ENCODE data around the gene MAN2A2. TPM values are rescaled to one million over a fixed set of nuclear protein-coding genes. Genes with fewer than 3 reads are reported as not detected.

The MAN2A2 gene
- total RNA-seq, 1 donor from 2014 or later = 8.4 TPM

GRCh38 chr15:90929246-90930019 is 26.3 kb downstream of the MAN2A2 start:
- no peaks in the 10 kb centered on the region for H3K36me3 ChIP-seq (ENCODE audit: control insufficient read depth, insufficient read depth, low read length)
- TF ChIP-seq, protein P1, sequence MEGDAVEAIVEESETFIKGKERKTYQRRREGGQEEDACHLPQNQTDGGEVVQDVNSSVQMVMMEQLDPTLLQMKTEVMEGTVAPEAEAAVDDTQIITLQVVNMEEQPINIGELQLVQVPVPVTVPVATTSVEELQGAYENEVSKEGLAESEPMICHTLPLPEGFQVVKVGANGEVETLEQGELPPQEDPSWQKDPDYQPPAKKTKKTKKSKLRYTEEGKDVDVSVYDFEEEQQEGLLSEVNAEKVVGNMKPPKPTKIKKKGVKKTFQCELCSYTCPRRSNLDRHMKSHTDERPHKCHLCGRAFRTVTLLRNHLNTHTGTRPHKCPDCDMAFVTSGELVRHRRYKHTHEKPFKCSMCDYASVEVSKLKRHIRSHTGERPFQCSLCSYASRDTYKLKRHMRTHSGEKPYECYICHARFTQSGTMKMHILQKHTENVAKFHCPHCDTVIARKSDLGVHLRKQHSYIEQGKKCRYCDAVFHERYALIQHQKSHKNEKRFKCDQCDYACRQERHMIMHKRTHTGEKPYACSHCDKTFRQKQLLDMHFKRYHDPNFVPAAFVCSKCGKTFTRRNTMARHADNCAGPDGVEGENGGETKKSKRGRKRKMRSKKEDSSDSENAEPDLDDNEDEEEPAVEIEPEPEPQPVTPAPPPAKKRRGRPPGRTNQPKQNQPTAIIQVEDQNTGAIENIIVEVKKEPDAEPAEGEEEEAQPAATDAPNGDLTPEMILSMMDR (IDR thresholded peaks at IDR 0.05; ENCODE audit: insufficient read depth, low read length, severe bottlenecking) = no peak
- DNase-seq (ENCODE audit: low read depth) (peak; percentile 8), FAIRE-seq (no peak)
- peak overlapping the region; percentile 54 for H3K4me3 ChIP-seq (ENCODE audit: low read depth, low read length)
- no peaks in the 10 kb centered on the region for H3K27me3 ChIP-seq (ENCODE audit: control insufficient read depth, insufficient read depth, low read length)

- TF ChIP-seq, protein P1 (IDR thresholded peaks at IDR 0.05; ENCODE audit: insufficient read depth, low read length, severe bottlenecking) = no peak
- Histone ChIP-seq H3K27me3 (ENCODE audit: control insufficient read depth, insufficient read depth, low read length) (no peaks in the 10 kb centered on the region), H3K36me3 (ENCODE audit: control insufficient read depth, insufficient read depth, low read length) (no peaks in the 10 kb centered on the region), H3K4me3 (ENCODE audit: low read depth, low read length) (no peak overlapping the region)
- FAIRE-seq (no peak), DNase-seq (ENCODE audit: low read depth) (no peak)
These were observed 27.9 kb downstream of the MAN2A2 start for GRCh38 chr15:90930861-90931574.

GRCh38 chr15:90931575-90931827 is 28.4 kb downstream of the MAN2A2 start:
- FAIRE-seq = no peak
- H3K4me3 ChIP-seq (ENCODE audit: low read depth, low read length) = peak overlapping the region; percentile 61
- peaks cover 2% of the 10 kb centered on the region for H3K36me3 ChIP-seq (ENCODE audit: control insufficient read depth, insufficient read depth, low read length)
- TF ChIP-seq, protein P1 (IDR thresholded peaks at IDR 0.05; ENCODE audit: insufficient read depth, low read length, severe bottlenecking) = no peak
- DNase-seq (ENCODE audit: low read depth) = no peak
- no peaks in the 10 kb centered on the region for H3K27me3 ChIP-seq (ENCODE audit: control insufficient read depth, insufficient read depth, low read length)

- H3K4me3 ChIP-seq (ENCODE audit: low read depth, low read length) = peak within 1 kb of the TSS; percentile 61
- FAIRE-seq (no peak), DNase-seq (ENCODE audit: low read depth) (peak; percentile 73)
- H3K27me3 ChIP-seq (ENCODE audit: control insufficient read depth, insufficient read depth, low read length) = no peaks in the 10 kb centered on the region
- H3K36me3 ChIP-seq (ENCODE audit: control insufficient read depth, insufficient read depth, low read length) = peaks cover 2% of the 10 kb centered on the region
- TF ChIP-seq, protein P1 (IDR thresholded peaks at IDR 0.05; ENCODE audit: insufficient read depth, low read length, severe bottlenecking) = peak; percentile 99
These were observed 28.9 kb downstream of the MAN2A2 start, which contains the start of gene HDDC3 for GRCh38 chr15:90931828-90932659. Gene HDDC3, minus strand, starts transcription at chr15:90932549. Its CDS starts 9 bp downstream, at chr15:90932540.

DNA sequence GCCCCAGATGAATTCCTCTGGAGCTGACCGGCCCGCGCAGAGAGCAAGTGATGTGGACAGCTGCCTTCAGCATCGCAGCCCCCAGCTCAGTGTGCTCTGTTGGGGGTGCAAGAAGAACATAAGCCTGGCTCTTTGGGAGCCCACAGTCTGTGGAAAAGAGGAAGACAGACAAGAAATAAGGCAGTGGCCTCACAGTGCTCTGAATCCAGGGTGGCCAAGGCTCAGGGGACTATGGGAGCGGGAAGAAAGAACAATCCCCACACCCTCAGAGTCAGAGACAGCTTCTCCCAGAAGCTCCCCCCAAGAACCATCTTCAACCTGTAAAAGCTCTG is 29.5 kb downstream of the MAN2A2 start:
- H3K27me3 ChIP-seq (ENCODE audit: control insufficient read depth, insufficient read depth, low read length) = no peaks in the 10 kb centered on the region
- peak overlapping the region; percentile 61 for H3K4me3 ChIP-seq (ENCODE audit: low read depth, low read length)
- DNase-seq (ENCODE audit: low read depth) = no peak
- FAIRE-seq = no peak
- TF ChIP-seq, protein P1 (IDR thresholded peaks at IDR 0.05; ENCODE audit: insufficient read depth, low read length, severe bottlenecking) = no peak
- peaks cover 2% of the 10 kb centered on the region for H3K36me3 ChIP-seq (ENCODE audit: control insufficient read depth, insufficient read depth, low read length)
